HEK293 (cell line): ENCODE measurements around the gene FUT6.

Source experiments
- CTCF ChIA-PET: fragments of 350-600 bp; formaldehyde crosslinking; extraction: SDS; loops from one replicate; lab custom pipeline; 2021; ENCODE audit warnings: antibody characterized with exemption; lab: Yijun Ruan, JAX
- POLR2A ChIA-PET: fragments of 300-600 bp; formaldehyde crosslinking; extraction: SDS; loops from one replicate; lab custom pipeline; 2020; ENCODE audit warnings: antibody characterized with exemption, inconsistent platforms; lab: Yijun Ruan, JAX
- H3K27ac ChIP-seq: fragments of 200-500 bp; sonication (Bioruptor generic); 2 replicates; pipeline ENCODE4 v1.5.1; 2014; ENCODE audit warnings: low read depth, low read length, control low read depth, inconsistent platforms; ENCODE audit errors: extremely low read depth
- H3K36me3 ChIP-seq, 2 experiments: fragments of 200-500 bp in 1 of 2; sonication (Bioruptor generic) in 1 of 2; 1 replicate in 1 of 2; 2 replicates in 1 of 2; pipeline ENCODE4 v1.5.1; 2014 to 2017; ENCODE audit warnings: inconsistent platforms in 2 of 2, low read length in 2 of 2; ENCODE audit not compliant: control insufficient read depth in 2 of 2, insufficient read depth in 1 of 2
- H3K4me1 ChIP-seq: fragments of 200-500 bp; sonication (Bioruptor generic); 2 replicates; pipeline ENCODE4 v1.5.1; 2014; ENCODE audit warnings: mild to moderate bottlenecking, low read length, inconsistent platforms; ENCODE audit not compliant: control insufficient read depth, insufficient read depth
- H3K4me3 ChIP-seq: 2 replicates; pipeline ENCODE4 v1.5.1; 2011; ENCODE audit warnings: low read depth, mild to moderate bottlenecking, control low read depth, low read length, moderate library complexity
- H3K9me3 ChIP-seq: fragments of 200-500 bp; sonication (Bioruptor generic); 2 replicates; pipeline ENCODE4 v1.5.1; 2014; ENCODE audit warnings: low read depth, low read length, inconsistent platforms; ENCODE audit not compliant: control insufficient read depth, insufficient read depth
- GFI1B ChIP-seq: fragments of 450-650 bp; formaldehyde crosslinking; IDR thresholded peaks from 2 replicates; pipeline ENCODE4 v1.5.1; 2016; ENCODE audit warnings: missing biosample characterization, missing genetic modification characterization
- INSM2 ChIP-seq: fragments of 450-650 bp; formaldehyde crosslinking; IDR thresholded peaks from 2 replicates; pipeline ENCODE4 v1.5.1; 2016; ENCODE audit warnings: missing biosample characterization, missing genetic modification characterization
- KLF1 ChIP-seq: fragments of 450-650 bp; formaldehyde crosslinking; IDR thresholded peaks from 2 replicates; pipeline ENCODE4 v1.5.1; 2016; ENCODE audit warnings: missing biosample characterization, missing genetic modification characterization
- OSR2 ChIP-seq: fragments of 450-650 bp; formaldehyde crosslinking; IDR thresholded peaks from 2 replicates; pipeline ENCODE4 v1.5.1; 2016; ENCODE audit warnings: missing biosample characterization, missing genetic modification characterization
- OVOL3 ChIP-seq: fragments of 450-650 bp; formaldehyde crosslinking; IDR thresholded peaks from 2 replicates; pipeline ENCODE4 v1.5.1; 2016; ENCODE audit warnings: missing biosample characterization, missing genetic modification characterization
- RBAK ChIP-seq: fragments of 450-650 bp; formaldehyde crosslinking; IDR thresholded peaks from 2 replicates; pipeline ENCODE4 v1.5.1; 2016; ENCODE audit warnings: missing biosample characterization, missing genetic modification characterization
- SP2 ChIP-seq: fragments of 450-650 bp; formaldehyde crosslinking; IDR thresholded peaks from 2 replicates; pipeline ENCODE4 v1.5.1; 2016; ENCODE audit warnings: missing biosample characterization, missing genetic modification characterization
- ZBTB20 ChIP-seq: fragments of 450-650 bp; formaldehyde crosslinking; IDR thresholded peaks from 2 replicates; pipeline ENCODE4 v1.5.1; 2016; ENCODE audit warnings: missing biosample characterization, missing genetic modification characterization
- ZNF132 ChIP-seq: fragments of 450-650 bp; formaldehyde crosslinking; IDR thresholded peaks from 2 replicates; pipeline ENCODE4 v1.5.1; 2017; ENCODE audit warnings: missing biosample characterization, missing genetic modification characterization, borderline replicate concordance
- ZNF266 ChIP-seq: fragments of 450-650 bp; formaldehyde crosslinking; IDR thresholded peaks from 2 replicates; pipeline ENCODE4 v1.5.1; 2016; ENCODE audit warnings: missing biosample characterization, missing genetic modification characterization, low read depth
- ZNF621 ChIP-seq: fragments of 450-650 bp; formaldehyde crosslinking; IDR thresholded peaks from 2 replicates; pipeline ENCODE4 v1.5.1; 2017; ENCODE audit warnings: missing biosample characterization, missing genetic modification characterization
- ZNF768 ChIP-seq: fragments of 450-650 bp; formaldehyde crosslinking; IDR thresholded peaks from 2 replicates; pipeline ENCODE4 v1.5.1; 2018; ENCODE audit warnings: missing biosample characterization, mild to moderate bottlenecking, missing genetic modification characterization
- ZNF792 ChIP-seq: fragments of 450-650 bp; formaldehyde crosslinking; IDR thresholded peaks from 2 replicates; pipeline ENCODE4 v1.5.1; 2016; ENCODE audit warnings: missing biosample characterization, missing genetic modification characterization
- ZNF830 ChIP-seq: fragments of 450-650 bp; IDR thresholded peaks from 2 replicates; pipeline ENCODE4 v1.5.0; 2018; ENCODE audit warnings: missing biosample characterization, missing genetic modification characterization, low read depth, mild to moderate bottlenecking, moderate library complexity
- ZNF837 ChIP-seq: fragments of 450-650 bp; formaldehyde crosslinking; IDR thresholded peaks from 2 replicates; pipeline ENCODE4 v1.5.1; 2016; ENCODE audit warnings: missing biosample characterization, missing genetic modification characterization
- TF ChIP-seq, protein P1 (sequence below): fragments of 450-650 bp; formaldehyde crosslinking; IDR thresholded peaks from 2 replicates; pipeline ENCODE4 v1.5.1; 2016; ENCODE audit warnings: missing biosample characterization, missing genetic modification characterization
- TF ChIP-seq, protein P2 (sequence below): fragments of 450-650 bp; formaldehyde crosslinking; IDR thresholded peaks from 2 replicates; pipeline ENCODE4; 2016; ENCODE audit warnings: missing biosample characterization, missing genetic modification characterization
- TF ChIP-seq, protein P3 (sequence below): fragments of 450-650 bp; formaldehyde crosslinking; IDR thresholded peaks from 2 replicates; pipeline ENCODE4 v1.5.1; 2016; ENCODE audit warnings: missing biosample characterization, missing genetic modification characterization

Gene FUT6

DNA sequence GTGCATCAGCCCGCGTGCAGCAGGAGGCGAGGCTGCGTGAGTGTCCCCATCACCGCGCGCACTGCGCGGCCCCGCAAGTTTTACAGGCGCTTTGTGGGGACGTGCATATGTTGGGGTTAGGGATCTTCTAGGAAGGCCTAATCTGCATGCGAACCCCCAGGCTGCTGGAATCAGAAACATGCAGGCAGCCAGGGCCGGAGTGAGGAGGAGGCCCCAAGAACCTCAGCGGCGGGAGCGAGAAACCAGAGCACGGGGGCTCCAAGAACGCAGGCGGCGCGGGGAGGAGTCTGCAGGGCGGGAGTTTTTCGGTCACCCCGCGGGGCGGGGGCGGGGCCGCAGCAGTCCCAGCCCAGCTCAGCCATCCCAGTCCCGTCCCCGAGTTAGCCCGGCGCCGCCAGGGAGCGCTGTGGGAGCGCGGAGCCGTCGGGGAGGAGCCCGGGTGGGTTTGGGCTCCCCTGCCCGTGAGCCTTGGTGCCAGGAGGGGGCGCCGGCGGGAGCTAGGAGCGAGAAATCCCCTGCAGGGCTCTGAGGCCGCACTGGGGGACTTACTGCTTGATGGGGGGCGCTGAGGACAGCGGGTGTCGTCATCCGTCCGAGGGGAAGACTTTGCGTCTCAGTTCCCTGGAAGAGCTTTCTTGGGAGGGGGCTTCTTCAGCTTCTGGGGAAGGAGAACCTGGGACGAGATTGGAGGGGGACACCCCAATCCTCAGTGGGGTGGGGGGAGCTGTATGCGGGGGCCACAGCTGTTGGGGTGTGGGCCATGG is 35.6 kb downstream of the FUT6 start (continued):
- TF ChIP-seq, protein P1, sequence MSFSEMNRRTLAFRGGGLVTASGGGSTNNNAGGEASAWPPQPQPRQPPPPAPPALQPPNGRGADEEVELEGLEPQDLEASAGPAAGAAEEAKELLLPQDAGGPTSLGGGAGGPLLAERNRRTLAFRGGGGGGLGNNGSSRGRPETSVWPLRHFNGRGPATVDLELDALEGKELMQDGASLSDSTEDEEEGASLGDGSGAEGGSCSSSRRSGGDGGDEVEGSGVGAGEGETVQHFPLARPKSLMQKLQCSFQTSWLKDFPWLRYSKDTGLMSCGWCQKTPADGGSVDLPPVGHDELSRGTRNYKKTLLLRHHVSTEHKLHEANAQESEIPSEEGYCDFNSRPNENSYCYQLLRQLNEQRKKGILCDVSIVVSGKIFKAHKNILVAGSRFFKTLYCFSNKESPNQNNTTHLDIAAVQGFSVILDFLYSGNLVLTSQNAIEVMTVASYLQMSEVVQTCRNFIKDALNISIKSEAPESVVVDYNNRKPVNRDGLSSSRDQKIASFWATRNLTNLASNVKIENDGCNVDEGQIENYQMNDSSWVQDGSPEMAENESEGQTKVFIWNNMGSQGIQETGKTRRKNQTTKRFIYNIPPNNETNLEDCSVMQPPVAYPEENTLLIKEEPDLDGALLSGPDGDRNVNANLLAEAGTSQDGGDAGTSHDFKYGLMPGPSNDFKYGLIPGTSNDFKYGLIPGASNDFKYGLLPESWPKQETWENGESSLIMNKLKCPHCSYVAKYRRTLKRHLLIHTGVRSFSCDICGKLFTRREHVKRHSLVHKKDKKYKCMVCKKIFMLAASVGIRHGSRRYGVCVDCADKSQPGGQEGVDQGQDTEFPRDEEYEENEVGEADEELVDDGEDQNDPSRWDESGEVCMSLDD (tag by site-specific recombination): peak; percentile 96
- no peak for TF ChIP-seq RBAK (tag by site-specific recombination)
- no peak for TF ChIP-seq ZNF621
- peak; percentile 90 for TF ChIP-seq SP2
- no peak for TF ChIP-seq ZNF266 (tag by site-specific recombination)
- TF ChIP-seq GFI1B: no peak
- TF ChIP-seq KLF1 (tag by site-specific recombination): peak; percentile 85
- no peak for TF ChIP-seq ZNF792 (tag by site-specific recombination)
- TF ChIP-seq ZNF768: no peak
- TF ChIP-seq ZNF837: no peak
- TF ChIP-seq, protein P2, sequence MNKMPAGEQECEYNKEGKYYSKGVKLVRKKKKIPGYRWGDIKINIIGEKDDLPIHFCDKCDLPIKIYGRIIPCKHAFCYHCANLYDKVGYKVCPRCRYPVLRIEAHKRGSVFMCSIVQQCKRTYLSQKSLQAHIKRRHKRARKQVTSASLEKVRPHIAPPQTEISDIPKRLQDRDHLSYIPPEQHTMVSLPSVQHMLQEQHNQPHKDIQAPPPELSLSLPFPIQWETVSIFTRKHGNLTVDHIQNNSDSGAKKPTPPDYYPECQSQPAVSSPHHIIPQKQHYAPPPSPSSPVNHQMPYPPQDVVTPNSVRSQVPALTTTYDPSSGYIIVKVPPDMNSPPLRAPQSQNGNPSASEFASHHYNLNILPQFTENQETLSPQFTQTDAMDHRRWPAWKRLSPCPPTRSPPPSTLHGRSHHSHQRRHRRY (tag by site-specific recombination): no peak
- no peak for TF ChIP-seq OSR2 (tag by site-specific recombination)

DNA sequence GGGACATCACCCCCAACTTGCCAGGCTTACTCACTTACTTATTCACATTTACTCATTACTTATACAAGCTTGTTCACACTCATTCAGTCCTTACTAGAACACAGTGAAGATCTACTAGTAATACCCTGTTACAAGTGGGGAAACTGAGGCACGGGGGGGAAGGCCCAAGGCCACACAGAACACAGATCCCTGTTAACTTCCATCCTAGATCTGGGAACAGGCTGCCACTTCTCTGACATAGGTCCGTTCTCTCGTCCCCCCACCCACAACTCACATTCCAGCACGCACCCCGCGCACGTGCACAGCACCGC is 36.1 kb downstream of the FUT6 start:
- CTCF ChIA-PET: interaction anchor here (0.6 to 2.3 kb wide), 58 partner anchors 9 to 402 kb away, joined by 3 to 71 read pairs (median 7); partner anchors contain the start of genes DUS3L, FUT6, NDUFA11 and RPL36
- peaks cover 3% of the 10 kb centered on the region; the same call in 1 of the 2 replicates for H3K4me1 ChIP-seq
- H3K9me3 ChIP-seq: no peaks in the 10 kb centered on the region
- H3K36me3 ChIP-seq: no peaks in the 10 kb centered on the region
- POLR2A ChIA-PET: interaction anchor here (1.0 to 1.6 kb wide), 13 partner anchors 10 to 219 kb away, joined by 3 to 29 read pairs (median 5); partner anchors contain the start of genes DUS3L, NDUFA11, RPL36 and VMAC
- H3K27ac ChIP-seq: no peak overlapping the region
- peak overlapping the region; percentile 25 for H3K4me3 ChIP-seq
- TF ChIP-seq ZBTB20 (tag by site-specific recombination) (0 out of 2 replicates have a peak, but pooled peaks have one; percentile 29), ZNF132 (no peak), INSM2 (tag by site-specific recombination) (peak; percentile 73; the same call in 1 of the 2 replicates), OVOL3 (tag by site-specific recombination) (no peak), ZNF830 (no peak)
- TF ChIP-seq, protein P3, sequence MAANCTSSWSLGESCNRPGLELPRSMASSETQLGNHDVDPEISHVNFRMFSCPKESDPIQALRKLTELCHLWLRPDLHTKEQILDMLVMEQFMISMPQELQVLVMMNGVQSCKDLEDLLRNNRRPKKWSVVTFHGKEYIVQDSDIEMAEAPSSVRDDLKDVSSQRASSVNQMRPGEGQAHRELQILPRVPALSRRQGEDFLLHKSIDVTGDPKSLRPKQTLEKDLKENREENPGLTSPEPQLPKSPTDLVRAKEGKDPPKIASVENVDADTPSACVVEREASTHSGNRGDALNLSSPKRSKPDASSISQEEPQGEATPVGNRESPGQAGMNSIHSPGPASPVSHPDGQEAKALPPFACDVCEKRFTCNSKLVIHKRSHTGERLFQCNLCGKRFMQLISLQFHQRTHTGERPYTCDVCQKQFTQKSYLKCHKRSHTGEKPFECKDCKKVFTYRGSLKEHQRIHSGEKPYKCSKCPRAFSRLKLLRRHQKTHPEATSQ: 0 out of 2 replicates have a peak, but pooled peaks have one; percentile 1
